Spinal cord (tissue), 10 donors: ENCODE measurements around the gene AUTS2. TPM values are rescaled to one million over a fixed set of nuclear protein-coding genes. Genes with fewer than 3 reads are reported as not detected.

Source experiments
- DNase-seq, 6 donors: peaks; one replicate each; pipeline versions ENCODE4 v3.0.0 to v3.0.0-alpha.2; 2013 to 2015; ENCODE audit warnings: low spot score in 6 of 6, low read depth in 4 of 6
- H3K27ac ChIP-seq: one replicate; pipeline ENCODE4 v1.5.1; 2013; ENCODE audit warnings: low read depth, low read length, control low read depth
- H3K27me3 ChIP-seq: one replicate; pipeline ENCODE4 v1.6.1; 2013; ENCODE audit warnings: low read length; ENCODE audit not compliant: control insufficient read depth, insufficient read depth
- H3K36me3 ChIP-seq: one replicate; pipeline ENCODE4 v1.6.1; 2013; ENCODE audit warnings: low read length; ENCODE audit not compliant: control insufficient read depth, insufficient read depth
- H3K4me1 ChIP-seq: one replicate; pipeline ENCODE4 v1.6.1; 2013; ENCODE audit warnings: low read length; ENCODE audit not compliant: control insufficient read depth, insufficient read depth
- H3K4me3 ChIP-seq: one replicate; pipeline ENCODE4 v1.5.1; 2013; ENCODE audit warnings: low read depth, low read length, control low read depth
- H3K9me3 ChIP-seq: one replicate; pipeline ENCODE4 v1.6.1; 2013; ENCODE audit warnings: low read length; ENCODE audit not compliant: control insufficient read depth, insufficient read depth
- WGBS: methylation state at CpG from one replicate; pipeline ENCODE4 v1.1.5; 2013; ENCODE audit warnings: missing lambda C conversion rate; ENCODE audit not compliant: insufficient coverage; 5-methylcytosine and 5-hydroxymethylcytosine counted together
- polyA plus RNA-seq, 2 donors: library from polyadenylated mRNA; unstranded; fragments of 120-200 nt; gene quantifications; one replicate each; pipeline ENCODE4 v1.2.1, GENCODE V29; 2013; ENCODE audit not compliant: insufficient read length in 2 of 2
- total RNA-seq, 2 donors: library from RNA; depleted of rRNA in 1 of 2; stranded (reverse); fragments of 120-200 nt in 1 of 2; fragments of >200 nt in 1 of 2; gene quantifications; one replicate each; pipeline versions ENCODE4 v1.2.3 to v1.2.4, GENCODE V29; 2013 to 2014
- donor health status: healthy.

Gene AUTS2
- total and polyA plus RNA-seq, 4 donors = 56.2 to 214 (median 135) TPM

DNA sequence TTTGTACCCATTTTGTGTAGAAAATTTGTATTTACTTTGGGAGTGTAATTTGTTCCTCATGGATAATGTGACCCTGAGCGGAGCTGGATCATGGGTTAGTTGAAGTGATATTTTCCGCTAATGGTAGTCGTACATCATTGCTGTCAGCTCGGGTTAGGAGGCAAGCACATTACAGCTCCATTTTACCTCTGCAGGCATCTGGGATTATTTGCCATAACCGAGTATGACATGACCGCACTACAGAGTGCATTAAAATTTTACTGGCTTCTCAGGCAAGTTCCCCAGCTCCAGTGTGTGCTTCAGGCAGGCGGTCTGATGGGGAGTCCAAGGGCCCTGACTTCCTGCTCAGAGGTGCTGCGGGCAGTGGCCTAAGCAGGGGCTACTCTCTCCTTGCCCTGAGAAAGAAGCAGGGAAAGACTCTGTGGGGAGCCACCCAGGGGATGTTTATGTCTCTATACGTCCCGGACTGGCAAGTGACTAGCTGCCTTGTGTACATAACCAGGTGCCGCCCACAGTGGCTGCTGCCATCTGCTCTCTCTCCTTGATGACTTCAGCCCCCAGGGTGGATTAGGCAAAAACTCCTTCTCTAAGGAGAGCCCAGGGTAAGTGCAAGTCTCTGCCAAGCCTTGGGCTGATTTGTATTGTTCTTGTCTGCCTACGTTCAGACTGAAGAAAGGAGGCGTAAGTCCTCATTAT is 848.3 kb downstream of the AUTS2 start:
- no peaks in the 10 kb centered on the region for H3K9me3 ChIP-seq
- no peak overlapping the region for H3K4me3 ChIP-seq
- peak in 1 of 6 donors; percentile 81 for DNase-seq
- WGBS = 74% methylated on average over 12 of the region's 13 CpGs
- peaks cover 3% of the 10 kb centered on the region for H3K4me1 ChIP-seq
- no peak overlapping the region for H3K27ac ChIP-seq
- H3K27me3 ChIP-seq = no peaks in the 10 kb centered on the region
- H3K36me3 ChIP-seq = no peaks in the 10 kb centered on the region

DNA sequence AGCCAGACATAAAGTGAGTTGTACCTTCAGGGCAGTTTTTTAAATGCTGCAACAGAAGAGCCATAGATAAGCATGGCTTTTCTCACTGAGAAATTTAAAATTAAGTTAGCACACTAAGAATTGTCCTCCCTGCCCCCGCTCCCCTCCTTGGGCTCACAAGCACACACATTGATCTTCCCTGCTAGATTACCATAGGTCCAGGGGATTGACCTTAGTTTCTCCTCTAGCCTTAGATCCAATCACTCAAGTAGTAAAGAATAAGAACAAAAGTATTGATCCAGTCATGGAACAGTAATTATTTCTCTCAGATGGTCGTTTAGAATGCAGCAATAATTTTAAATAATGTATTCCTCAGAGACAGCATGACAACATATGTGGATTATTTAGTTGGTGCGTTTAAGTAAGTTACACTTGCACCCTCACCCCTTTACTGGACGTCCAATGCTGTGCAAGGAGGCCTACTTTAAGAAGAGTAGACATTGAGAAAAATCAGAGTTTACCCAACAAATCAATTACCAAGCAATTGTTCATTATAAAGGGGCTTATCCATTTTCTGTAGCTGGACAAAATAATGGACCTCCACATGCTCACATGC is 850.1 kb downstream of the AUTS2 start:
- no CpG with 5 or more reads among the region's 4 CpGs for WGBS
- Histone ChIP-seq H3K27ac (no peak overlapping the region), H3K27me3 (no peaks in the 10 kb centered on the region), H3K9me3 (peaks cover under 1% of the 10 kb centered on the region), H3K4me1 (peaks cover 3% of the 10 kb centered on the region), H3K4me3 (no peak overlapping the region), H3K36me3 (no peaks in the 10 kb centered on the region)
- DNase-seq = no peak

DNA sequence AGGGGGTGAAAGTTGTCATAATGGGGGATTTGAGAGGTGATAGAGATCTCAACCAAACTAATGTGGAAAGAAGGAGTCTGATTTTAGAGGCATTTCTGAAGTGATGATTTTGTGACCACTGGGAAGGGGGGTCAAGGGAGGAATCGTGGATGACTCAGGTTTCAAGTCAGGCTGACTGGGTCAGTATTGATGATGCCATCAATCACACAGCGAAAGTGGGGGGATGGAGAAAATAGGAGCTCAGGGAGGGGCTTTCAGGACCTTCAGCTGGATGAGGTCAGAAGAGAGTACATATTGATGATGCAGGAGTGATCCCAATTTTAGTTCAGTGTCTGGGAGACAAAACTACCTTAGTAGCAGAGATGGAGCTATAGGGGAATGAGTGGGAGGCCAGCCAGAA is 852.5 kb downstream of the AUTS2 start:
- no peaks in the 10 kb centered on the region for H3K27me3 ChIP-seq
- H3K4me3 ChIP-seq = no peak overlapping the region
- DNase-seq = no peak
- no peak overlapping the region for H3K27ac ChIP-seq
- no peaks in the 10 kb centered on the region for H3K36me3 ChIP-seq
- WGBS = 71% methylated on average over 2 of the region's 2 CpGs
- peaks cover 2% of the 10 kb centered on the region for H3K9me3 ChIP-seq
- peaks cover 3% of the 10 kb centered on the region for H3K4me1 ChIP-seq

DNA sequence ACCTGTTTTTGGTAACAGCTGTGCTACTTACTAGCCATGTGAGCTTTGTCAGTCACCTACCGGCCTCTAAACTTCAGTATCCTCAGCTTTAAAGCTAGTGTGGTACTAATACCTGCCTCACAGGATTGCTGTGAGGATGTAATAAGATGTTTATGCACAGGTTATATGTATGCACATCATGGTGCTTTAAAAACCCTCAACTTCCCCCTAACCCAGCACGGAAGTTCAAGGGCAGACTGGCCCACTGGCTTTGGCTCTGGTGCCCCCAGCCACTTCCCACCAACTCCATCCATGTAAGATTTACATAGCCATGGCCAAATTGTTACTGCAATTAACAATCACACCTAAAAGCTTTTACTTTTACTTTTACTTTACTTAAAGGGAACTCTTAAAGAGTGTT is 857.6 kb downstream of the AUTS2 start:
- no peak for DNase-seq
- 100% methylated on average over 1 of the region's 2 CpGs for WGBS
- no peaks in the 10 kb centered on the region for H3K36me3 ChIP-seq

DNA sequence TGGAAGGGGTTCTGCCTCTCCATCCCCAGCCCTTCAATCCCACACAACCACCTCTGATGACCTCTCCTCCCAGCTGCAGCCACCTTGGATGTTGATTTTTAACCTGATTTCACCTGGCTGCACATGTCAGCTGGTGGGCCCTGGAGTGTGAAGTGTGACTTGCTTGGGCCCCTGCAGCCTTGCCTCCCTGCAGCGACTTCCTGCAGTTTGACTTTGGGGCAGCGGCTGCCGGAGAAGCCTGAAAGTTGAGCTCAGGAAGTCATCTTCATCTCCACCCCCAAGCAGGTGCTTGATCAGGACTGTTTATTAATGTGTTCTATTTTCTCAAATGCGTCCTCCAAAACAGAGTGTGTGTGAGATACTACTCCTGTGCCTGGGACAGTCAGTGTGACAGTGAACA is 858.4 kb downstream of the AUTS2 start:
- 100% methylated on average over 2 of the region's 4 CpGs for WGBS
- no peaks in the 10 kb centered on the region for H3K27me3 ChIP-seq
- no peaks in the 10 kb centered on the region for H3K36me3 ChIP-seq
- H3K4me1 ChIP-seq = peaks cover 15% of the 10 kb centered on the region
- no peak overlapping the region for H3K4me3 ChIP-seq
- peaks cover 2% of the 10 kb centered on the region for H3K9me3 ChIP-seq
- H3K27ac ChIP-seq = no peak overlapping the region
- DNase-seq = no peak

More for the DNA sequence above, 857.6 kb downstream of the AUTS2 start:
- Histone ChIP-seq H3K4me1 (peaks cover 15% of the 10 kb centered on the region), H3K4me3 (no peak overlapping the region), H3K27me3 (no peaks in the 10 kb centered on the region), H3K9me3 (peaks cover 2% of the 10 kb centered on the region), H3K27ac (no peak overlapping the region)

DNA sequence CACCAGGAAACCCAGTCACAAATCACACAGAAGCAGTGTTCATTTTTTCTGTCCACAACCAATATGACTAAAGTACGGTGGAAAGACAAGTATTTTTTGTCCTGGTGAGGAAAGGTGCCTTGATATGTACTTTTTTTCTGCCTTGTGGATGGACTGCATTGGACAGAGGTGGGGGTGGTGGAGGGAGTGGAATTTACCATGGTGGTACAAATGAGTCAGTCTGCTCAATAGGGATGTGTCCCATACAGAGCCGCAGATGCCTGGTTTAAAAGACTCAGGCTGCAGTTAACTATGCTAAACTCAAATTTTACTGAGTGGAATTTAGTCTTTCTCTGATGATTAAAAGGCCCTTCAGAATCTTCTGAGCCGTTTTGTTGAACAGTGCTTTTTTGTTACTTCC is 859.2 kb downstream of the AUTS2 start:
- H3K4me1 ChIP-seq = peaks cover 15% of the 10 kb centered on the region
- H3K27ac ChIP-seq = peak overlapping the region; percentile 75
- peaks cover 2% of the 10 kb centered on the region for H3K9me3 ChIP-seq
- no peak for DNase-seq
- WGBS = 83% methylated on average over 1 of the region's 3 CpGs
- H3K4me3 ChIP-seq = no peak overlapping the region
- H3K36me3 ChIP-seq = no peaks in the 10 kb centered on the region
- H3K27me3 ChIP-seq = no peaks in the 10 kb centered on the region

DNA sequence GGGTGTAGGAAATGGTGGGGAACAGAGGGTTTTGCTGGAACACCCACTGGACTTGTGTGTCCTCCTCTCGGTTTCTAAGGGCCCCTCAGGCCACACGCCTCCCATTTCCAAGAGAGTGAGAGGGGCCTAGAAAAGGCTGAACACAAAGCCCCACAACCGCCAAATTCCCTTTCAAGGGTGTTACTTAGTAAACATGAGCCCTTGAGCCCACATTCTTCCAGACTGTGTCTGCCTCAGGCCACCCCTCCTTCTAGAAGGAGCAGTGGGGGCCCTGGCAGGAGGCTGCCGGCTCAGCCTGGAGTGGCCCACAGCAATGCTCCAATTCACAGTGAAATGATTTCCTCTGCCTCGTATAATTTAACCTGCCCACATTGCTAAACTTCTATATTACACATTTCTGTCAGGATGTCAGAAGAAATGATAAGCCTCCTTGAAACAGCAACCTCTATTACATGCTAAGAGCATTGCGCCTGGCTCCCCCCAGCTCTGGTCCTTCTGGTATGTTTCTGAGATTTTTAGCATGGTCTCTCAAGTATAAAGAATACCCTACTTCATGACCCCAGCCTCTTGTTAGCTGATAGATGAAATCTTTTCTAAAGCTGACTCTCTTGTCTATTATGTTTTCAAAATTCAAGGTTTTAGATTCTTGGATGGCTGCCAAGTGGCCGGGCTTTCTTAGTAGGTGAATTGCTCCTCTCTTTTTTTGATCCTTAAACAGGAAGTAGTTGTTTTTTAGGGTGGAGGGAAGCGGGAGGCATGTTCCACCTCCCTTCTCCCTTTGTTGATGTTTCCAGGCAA is 859.8 kb downstream of the AUTS2 start:
- H3K4me3 ChIP-seq = no peak overlapping the region

DNA sequence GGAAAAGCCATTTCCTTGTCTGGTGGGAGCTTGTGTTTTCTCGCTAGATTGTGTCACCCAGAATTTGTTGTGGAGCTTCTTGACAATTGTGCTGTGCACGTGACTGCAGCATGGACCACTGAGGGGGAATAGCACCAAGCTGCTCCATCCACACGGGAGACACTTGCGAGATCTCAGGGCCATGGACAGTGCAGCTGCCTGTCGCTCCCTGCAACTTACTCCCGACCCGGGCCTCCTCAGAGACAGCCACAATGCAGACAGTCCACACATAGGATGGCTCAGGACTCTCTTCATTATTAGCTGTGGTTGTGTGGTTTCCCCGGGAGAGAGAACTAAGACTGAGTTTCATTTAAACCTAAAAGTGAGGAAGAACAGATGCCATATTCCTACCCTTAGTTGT is 860.5 kb downstream of the AUTS2 start:
- H3K27me3 ChIP-seq = no peaks in the 10 kb centered on the region
- no peak overlapping the region for H3K27ac ChIP-seq
- no peaks in the 10 kb centered on the region for H3K36me3 ChIP-seq
- 34% methylated on average over 3 of the region's 8 CpGs for WGBS
- no peak overlapping the region for H3K4me3 ChIP-seq
- H3K9me3 ChIP-seq = no peaks in the 10 kb centered on the region
- H3K4me1 ChIP-seq = peaks cover 15% of the 10 kb centered on the region
- DNase-seq = no peak

More for the DNA sequence above, 859.8 kb downstream of the AUTS2 start:
- H3K9me3 ChIP-seq = peaks cover 2% of the 10 kb centered on the region
- H3K36me3 ChIP-seq = no peaks in the 10 kb centered on the region
- 39% methylated on average over 5 of the region's 8 CpGs for WGBS
- DNase-seq = peak in 2 of 6 donors; percentile 45 to 70
- H3K27me3 ChIP-seq = no peaks in the 10 kb centered on the region
- peaks cover 15% of the 10 kb centered on the region for H3K4me1 ChIP-seq
- H3K27ac ChIP-seq = peak overlapping the region; percentile 75

DNA sequence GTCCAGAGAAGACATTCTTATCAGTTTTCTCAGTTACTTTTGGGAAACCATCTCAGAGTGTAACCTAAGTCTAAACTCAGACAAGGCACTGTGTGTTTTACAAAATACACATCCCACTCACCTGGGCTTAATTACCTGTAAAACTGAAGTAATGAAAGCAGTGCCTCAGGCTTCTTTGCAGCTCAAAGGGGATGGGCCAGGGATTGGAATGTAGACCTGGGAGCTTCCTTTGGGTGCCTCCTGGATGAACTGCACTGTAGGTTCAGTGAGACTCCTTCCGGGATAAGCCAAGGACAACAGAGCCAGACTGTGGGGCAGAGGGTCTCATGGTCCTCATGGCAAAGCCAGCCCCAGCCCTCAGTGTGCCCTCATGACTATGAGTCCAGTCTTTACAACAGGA is 861.3 kb downstream of the AUTS2 start:
- no peaks in the 10 kb centered on the region for H3K36me3 ChIP-seq
- H3K4me1 ChIP-seq = peaks cover 15% of the 10 kb centered on the region
- no peak overlapping the region for H3K4me3 ChIP-seq
- DNase-seq = no peak
- no peaks in the 10 kb centered on the region for H3K9me3 ChIP-seq
- 100% methylated on average over 1 of the region's 1 CpG for WGBS
- H3K27me3 ChIP-seq = no peaks in the 10 kb centered on the region
- no peak overlapping the region for H3K27ac ChIP-seq
